Uterus (tissue), 2 donors: ENCODE data around the gene FANCC.

Experiments used
- POLR2A ChIP-seq, 2 donors: fragments of 450-650 bp; IDR thresholded peaks; one replicate each; pipeline ENCODE4 v1.6.1; 2016; ENCODE audit warnings: antibody characterized with exemption in 2 of 2, mild to moderate bottlenecking in 1 of 2, moderate library complexity in 1 of 2
- TF ChIP-seq, protein P1 (sequence below), 4 experiments: fragments of 200-600 bp in 2 of 4; fragments of 450-650 bp in 2 of 4; sonication (generic) in 2 of 4; IDR thresholded peaks; one replicate each; pipeline ENCODE4 v1.5.1; 2016 to 2019; ENCODE audit warnings: antibody characterized with exemption in 4 of 4, mild to moderate bottlenecking in 2 of 4, moderate library complexity in 1 of 4

DNA sequence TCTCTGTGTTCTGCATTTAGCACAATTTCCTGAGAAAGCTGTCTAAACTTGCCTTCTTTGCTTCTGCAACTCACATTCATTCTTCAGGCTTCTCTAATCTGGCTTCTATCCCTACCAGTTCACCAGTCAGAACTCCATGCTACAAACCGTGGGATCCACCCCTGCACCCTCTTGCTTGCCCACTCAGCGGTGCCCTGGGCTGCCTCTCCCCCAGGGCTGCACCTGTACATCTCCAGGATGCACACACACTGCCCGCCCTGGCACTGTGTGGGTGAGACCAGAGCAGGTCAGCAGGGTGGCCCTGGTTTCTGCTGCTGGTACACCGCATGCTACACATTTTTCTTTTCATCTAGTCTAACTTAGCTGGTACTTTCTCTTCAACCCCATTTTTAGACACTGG, 127.1 kb downstream of the FANCC start:
- no peak for TF ChIP-seq POLR2A (IDR thresholded peaks at IDR 0.05)
- TF ChIP-seq, protein P1, sequence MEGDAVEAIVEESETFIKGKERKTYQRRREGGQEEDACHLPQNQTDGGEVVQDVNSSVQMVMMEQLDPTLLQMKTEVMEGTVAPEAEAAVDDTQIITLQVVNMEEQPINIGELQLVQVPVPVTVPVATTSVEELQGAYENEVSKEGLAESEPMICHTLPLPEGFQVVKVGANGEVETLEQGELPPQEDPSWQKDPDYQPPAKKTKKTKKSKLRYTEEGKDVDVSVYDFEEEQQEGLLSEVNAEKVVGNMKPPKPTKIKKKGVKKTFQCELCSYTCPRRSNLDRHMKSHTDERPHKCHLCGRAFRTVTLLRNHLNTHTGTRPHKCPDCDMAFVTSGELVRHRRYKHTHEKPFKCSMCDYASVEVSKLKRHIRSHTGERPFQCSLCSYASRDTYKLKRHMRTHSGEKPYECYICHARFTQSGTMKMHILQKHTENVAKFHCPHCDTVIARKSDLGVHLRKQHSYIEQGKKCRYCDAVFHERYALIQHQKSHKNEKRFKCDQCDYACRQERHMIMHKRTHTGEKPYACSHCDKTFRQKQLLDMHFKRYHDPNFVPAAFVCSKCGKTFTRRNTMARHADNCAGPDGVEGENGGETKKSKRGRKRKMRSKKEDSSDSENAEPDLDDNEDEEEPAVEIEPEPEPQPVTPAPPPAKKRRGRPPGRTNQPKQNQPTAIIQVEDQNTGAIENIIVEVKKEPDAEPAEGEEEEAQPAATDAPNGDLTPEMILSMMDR (IDR thresholded peaks at IDR 0.05), result no peak
